Fibroblast of skin of left quadriceps (primary cell): ENCODE results near the gene ATF7.

ENCODE experiments used
- DNase-seq, 2 experiments: peaks; one replicate each; pipeline ENCODE4 v3.0.0-alpha.2; 2013; ENCODE audit warnings: low read depth in 2 of 2

Gene ATF7

GRCh38 chr12:53594897-53595615 is 31.1 kb downstream of the ATF7 start:
- DNase-seq, result no peak

GRCh38 chr12:53593707-53594106 is 32.5 kb downstream of the ATF7 start:
- no peak for DNase-seq

GRCh38 chr12:53593031-53593430 is 33.2 kb downstream of the ATF7 start:
- no peak for DNase-seq

GRCh38 chr12:53592426-53592825 is 33.8 kb downstream of the ATF7 start:
- DNase-seq, result no peak

- DNase-seq, result no peak
Observed at GRCh38 chr12:53591301-53592206, 34.6 kb downstream of the ATF7 start.

GRCh38 chr12:53590652-53591051 is 35.5 kb downstream of the ATF7 start:
- no peak for DNase-seq

GRCh38 chr12:53589915-53590314 is 36.3 kb downstream of the ATF7 start:
- no peak for DNase-seq

GRCh38 chr12:53589423-53589822 is 36.8 kb downstream of the ATF7 start:
- DNase-seq, result no peak

- DNase-seq, result no peak
Observed at GRCh38 chr12:53588123-53588522, 38.1 kb downstream of the ATF7 start.

- DNase-seq, result no peak
Observed at GRCh38 chr12:53586745-53587144, 39.4 kb downstream of the ATF7 start.

GRCh38 chr12:53585448-53586125 is 40.6 kb downstream of the ATF7 start:
- DNase-seq, result no peak

- DNase-seq, result no peak
Observed at GRCh38 chr12:53579545-53579955, 46.6 kb downstream of the ATF7 start.

- DNase-seq, result no peak
Observed at GRCh38 chr12:53578783-53579182, 47.4 kb downstream of the ATF7 start.

GRCh38 chr12:53577941-53578352 is 48.2 kb downstream of the ATF7 start:
- no peak for DNase-seq

GRCh38 chr12:53575502-53576249 is 50.5 kb downstream of the ATF7 start:
- peak; percentile 79 to 81 for DNase-seq

- no peak for DNase-seq
Observed at GRCh38 chr12:53572134-53572758, 53.9 kb downstream of the ATF7 start.

- no peak for DNase-seq
Observed at GRCh38 chr12:53571295-53571694, 54.9 kb downstream of the ATF7 start.

- peak; percentile 45 to 57 for DNase-seq
Observed at GRCh38 chr12:53568809-53569557, 57.2 kb downstream of the ATF7 start.

GRCh38 chr12:53567961-53568808 is 58.0 kb downstream of the ATF7 start:
- no peak for DNase-seq
